GM12875 (cell line): ENCODE measurements around the gene FUS.

ENCODE experiments used
- H3K4me3 ChIP-seq: one replicate; pipeline ENCODE4 v1.5.1; 2011; ENCODE audit warnings: low read depth, low read length, control low read depth
- TF ChIP-seq, protein P1 (sequence below): IDR thresholded peaks from 2 replicates; pipeline ENCODE4 v1.5.1; 2011; ENCODE audit warnings: low read depth, mild to moderate bottlenecking, control low read depth, inconsistent platforms, low read length, moderate library complexity, borderline replicate concordance; ENCODE audit not compliant: insufficient read depth

Gene FUS

GRCh38 chr16:31221357-31222160 lies 41.6 kb downstream of the FUS start:
- TF ChIP-seq, protein P1, sequence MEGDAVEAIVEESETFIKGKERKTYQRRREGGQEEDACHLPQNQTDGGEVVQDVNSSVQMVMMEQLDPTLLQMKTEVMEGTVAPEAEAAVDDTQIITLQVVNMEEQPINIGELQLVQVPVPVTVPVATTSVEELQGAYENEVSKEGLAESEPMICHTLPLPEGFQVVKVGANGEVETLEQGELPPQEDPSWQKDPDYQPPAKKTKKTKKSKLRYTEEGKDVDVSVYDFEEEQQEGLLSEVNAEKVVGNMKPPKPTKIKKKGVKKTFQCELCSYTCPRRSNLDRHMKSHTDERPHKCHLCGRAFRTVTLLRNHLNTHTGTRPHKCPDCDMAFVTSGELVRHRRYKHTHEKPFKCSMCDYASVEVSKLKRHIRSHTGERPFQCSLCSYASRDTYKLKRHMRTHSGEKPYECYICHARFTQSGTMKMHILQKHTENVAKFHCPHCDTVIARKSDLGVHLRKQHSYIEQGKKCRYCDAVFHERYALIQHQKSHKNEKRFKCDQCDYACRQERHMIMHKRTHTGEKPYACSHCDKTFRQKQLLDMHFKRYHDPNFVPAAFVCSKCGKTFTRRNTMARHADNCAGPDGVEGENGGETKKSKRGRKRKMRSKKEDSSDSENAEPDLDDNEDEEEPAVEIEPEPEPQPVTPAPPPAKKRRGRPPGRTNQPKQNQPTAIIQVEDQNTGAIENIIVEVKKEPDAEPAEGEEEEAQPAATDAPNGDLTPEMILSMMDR: no peak
- H3K4me3 ChIP-seq: no peak overlapping the region

DNA sequence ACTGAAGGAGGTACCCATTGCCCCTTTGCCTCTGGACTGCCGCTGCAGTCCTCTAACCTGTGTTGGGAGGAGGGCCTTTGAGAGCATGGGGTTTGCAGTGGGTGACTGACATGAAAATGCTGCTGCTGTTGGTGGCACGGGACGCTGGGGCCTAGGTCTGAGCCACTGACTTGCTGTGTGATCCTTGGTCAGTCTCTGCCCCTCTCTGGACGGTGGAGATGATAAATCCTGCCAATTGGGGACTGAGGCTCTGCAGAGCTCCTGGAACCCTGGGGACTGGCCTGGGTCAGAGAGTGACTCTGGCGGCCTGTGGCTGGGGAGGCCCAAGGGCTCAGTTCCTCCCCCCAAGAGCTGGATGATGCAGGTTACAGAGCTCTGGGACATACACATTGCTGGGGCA lies 43.1 kb downstream of the FUS start:
- no peak overlapping the region for H3K4me3 ChIP-seq
- TF ChIP-seq, protein P1: no peak

- H3K4me3 ChIP-seq: no peak overlapping the region
- TF ChIP-seq, protein P1: no peak
Measured at GRCh38 chr16:31224092-31224955, 44.4 kb downstream of the FUS start.

DNA sequence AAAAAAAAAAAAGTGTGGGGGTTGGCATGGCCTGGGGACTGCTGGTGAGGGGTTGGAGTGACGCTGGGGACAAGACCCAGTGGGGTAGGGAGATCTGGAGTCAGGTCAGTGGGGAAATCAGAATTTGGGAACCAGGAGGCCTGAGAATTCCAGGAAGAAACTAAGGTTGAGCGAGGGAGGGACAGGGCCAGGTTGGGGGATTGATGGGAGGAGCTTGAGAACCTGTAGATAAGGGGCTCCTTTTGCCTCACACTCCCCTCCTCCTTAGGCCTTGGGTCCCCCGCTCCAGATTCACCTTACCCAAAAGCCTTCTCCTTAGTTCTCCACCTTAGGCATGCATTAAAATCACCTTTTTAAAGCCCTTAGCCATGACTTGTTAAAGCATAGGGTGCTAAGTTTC lies 45.3 kb downstream of the FUS start:
- TF ChIP-seq, protein P1: no peak
- H3K4me3 ChIP-seq: no peak overlapping the region

DNA sequence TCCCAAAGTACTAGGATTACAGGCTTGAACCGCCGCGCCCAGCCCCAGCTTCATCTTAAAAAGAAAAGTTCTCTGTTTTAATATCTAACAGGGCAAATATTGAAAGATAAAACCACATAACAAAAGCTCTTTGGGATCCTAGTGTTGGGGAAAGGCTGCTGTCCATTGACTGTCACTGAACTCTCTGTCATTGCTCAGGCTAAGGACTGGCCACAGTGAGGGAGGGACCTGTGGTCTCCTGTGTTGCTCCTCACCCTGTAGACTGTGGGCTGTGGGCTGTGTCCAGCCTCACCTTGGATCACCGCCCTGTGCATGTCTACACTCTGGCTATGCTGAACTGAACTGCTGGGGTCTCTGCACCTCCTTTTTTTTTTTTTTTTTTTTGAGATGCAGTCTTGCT lies 48.3 kb downstream of the FUS start:
- TF ChIP-seq, protein P1: no peak
- H3K4me3 ChIP-seq: no peak overlapping the region

- H3K4me3 ChIP-seq: no peak overlapping the region
- TF ChIP-seq, protein P1: no peak
Measured at GRCh38 chr16:31229501-31229900, 49.6 kb downstream of the FUS start.
